Measurements from ENCODE around the gene ALX4.

The ALX4 gene

DNA sequence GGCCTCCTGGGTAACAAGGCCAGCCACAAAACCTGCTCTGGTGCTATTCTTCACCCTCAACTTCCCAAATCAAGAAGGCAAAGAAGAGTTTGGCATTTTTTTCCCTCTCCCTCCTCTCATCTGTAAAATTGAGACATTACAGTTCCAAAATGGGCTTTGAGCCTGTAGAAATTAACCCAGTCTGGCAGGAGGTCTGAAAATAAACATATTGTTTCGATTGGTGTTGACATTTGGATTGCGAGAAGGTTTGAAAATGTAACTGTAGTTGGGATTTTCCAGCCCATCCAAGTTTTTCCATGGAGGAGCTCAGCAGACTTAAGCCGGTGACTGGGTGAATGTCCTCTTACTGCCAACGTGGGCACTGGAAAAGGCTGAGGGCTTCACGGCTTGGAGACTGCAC lies 35.0 kb upstream of the ALX4 start:
- Histone ChIP-seq H3K4me2 (no peak overlapping the region), H3K27ac (no peak overlapping the region), H4K20me1 (ENCODE audit: insufficient read depth) (no peaks in the 10 kb centered on the region), H3K4me1 (ENCODE audit: low read depth, poor library complexity, severe bottlenecking) (no peaks in the 10 kb centered on the region), H3K79me2 (ENCODE audit: insufficient read depth, low read depth) (no peaks in the 10 kb centered on the region), H3K27me3 (ENCODE audit: insufficient read depth, low read depth) (no peaks in the 10 kb centered on the region), H3K4me3 (IDR thresholded peaks at IDR 0.05; ENCODE audit: insufficient read depth, low read depth, low read length) (no peak overlapping the region), H2AFZ (ENCODE audit: low read depth) (no peak overlapping the region), H3K9ac (no peak overlapping the region), H3K36me3 (ENCODE audit: insufficient read depth) (no peaks in the 10 kb centered on the region)
- TF ChIP-seq, protein P1, sequence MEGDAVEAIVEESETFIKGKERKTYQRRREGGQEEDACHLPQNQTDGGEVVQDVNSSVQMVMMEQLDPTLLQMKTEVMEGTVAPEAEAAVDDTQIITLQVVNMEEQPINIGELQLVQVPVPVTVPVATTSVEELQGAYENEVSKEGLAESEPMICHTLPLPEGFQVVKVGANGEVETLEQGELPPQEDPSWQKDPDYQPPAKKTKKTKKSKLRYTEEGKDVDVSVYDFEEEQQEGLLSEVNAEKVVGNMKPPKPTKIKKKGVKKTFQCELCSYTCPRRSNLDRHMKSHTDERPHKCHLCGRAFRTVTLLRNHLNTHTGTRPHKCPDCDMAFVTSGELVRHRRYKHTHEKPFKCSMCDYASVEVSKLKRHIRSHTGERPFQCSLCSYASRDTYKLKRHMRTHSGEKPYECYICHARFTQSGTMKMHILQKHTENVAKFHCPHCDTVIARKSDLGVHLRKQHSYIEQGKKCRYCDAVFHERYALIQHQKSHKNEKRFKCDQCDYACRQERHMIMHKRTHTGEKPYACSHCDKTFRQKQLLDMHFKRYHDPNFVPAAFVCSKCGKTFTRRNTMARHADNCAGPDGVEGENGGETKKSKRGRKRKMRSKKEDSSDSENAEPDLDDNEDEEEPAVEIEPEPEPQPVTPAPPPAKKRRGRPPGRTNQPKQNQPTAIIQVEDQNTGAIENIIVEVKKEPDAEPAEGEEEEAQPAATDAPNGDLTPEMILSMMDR (conservative IDR thresholded peaks at IDR 0.05; ENCODE audit: low read depth, low read length): no peak

DNA sequence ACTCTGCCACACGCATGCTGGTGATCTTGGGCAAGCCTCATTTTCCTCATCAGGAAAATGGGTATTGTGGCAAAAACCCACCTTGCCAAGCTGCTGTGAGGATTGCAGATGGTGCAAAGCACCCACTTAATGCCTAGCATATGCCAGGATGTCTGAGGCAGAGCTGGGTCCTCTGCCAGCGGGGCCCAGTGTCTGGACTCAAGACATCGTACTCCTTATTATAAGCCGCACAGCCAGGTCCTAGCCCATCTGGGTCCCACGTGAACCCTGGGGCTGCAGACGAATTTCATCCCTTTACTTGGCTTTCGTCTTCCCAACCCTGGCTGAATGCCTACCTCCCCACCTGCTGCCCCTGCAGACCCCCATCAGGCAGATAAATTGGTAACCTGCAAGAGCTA lies 34.5 kb upstream of the ALX4 start:
- TF ChIP-seq, protein P1 (conservative IDR thresholded peaks at IDR 0.05; ENCODE audit: low read depth, low read length): no peak
- Histone ChIP-seq H3K79me2 (ENCODE audit: insufficient read depth, low read depth) (no peaks in the 10 kb centered on the region), H2AFZ (ENCODE audit: low read depth) (no peak overlapping the region), H3K27me3 (ENCODE audit: insufficient read depth, low read depth) (no peaks in the 10 kb centered on the region), H3K36me3 (ENCODE audit: insufficient read depth) (no peaks in the 10 kb centered on the region), H4K20me1 (ENCODE audit: insufficient read depth) (no peaks in the 10 kb centered on the region), H3K9ac (no peak overlapping the region), H3K4me3 (IDR thresholded peaks at IDR 0.05; ENCODE audit: insufficient read depth, low read depth, low read length) (no peak overlapping the region), H3K4me1 (ENCODE audit: low read depth, poor library complexity, severe bottlenecking) (no peaks in the 10 kb centered on the region), H3K4me2 (no peak overlapping the region), H3K27ac (no peak overlapping the region)

DNA sequence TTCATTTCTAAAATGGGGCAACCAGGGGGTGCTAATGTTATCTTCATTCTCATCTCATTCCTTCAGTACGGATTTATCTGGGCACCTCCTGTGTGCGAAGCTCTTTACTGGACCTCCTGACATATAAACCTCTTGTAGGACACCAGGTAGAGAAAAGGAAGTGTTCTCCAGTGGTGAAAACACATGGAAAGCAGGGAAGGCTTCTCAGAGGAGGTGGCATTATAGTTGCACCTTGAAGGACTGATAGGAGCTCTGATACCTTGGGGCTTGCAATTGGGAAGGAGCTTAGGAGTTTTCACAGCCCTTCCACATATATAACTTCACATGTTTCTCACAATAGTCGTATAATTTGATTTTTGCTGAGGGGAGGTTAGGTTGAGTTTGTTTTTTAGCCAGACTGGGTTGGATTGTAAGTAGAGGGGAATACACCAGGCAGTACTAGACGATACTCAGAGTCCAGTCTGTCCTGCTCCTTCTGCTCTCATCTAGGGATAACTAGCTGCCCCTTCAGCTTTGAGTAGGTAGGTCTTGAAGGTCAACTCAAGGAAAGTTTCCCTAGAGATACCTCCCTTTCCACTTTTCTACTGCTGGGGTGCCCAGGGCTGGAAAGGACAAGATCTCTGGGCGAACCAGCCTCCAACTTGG lies 34.0 kb upstream of the ALX4 start:
- no peak overlapping the region for H3K4me3 ChIP-seq (IDR thresholded peaks at IDR 0.05; ENCODE audit: insufficient read depth, low read depth, low read length)
- H3K4me2 ChIP-seq: no peak overlapping the region
- no peaks in the 10 kb centered on the region for H3K36me3 ChIP-seq (ENCODE audit: insufficient read depth)
- H4K20me1 ChIP-seq (ENCODE audit: insufficient read depth): no peaks in the 10 kb centered on the region
- TF ChIP-seq, protein P1 (conservative IDR thresholded peaks at IDR 0.05; ENCODE audit: low read depth, low read length): no peak
- no peaks in the 10 kb centered on the region for H3K79me2 ChIP-seq (ENCODE audit: insufficient read depth, low read depth)
- H3K4me1 ChIP-seq (ENCODE audit: low read depth, poor library complexity, severe bottlenecking): no peaks in the 10 kb centered on the region
- H3K9ac ChIP-seq: no peak overlapping the region
- H3K27ac ChIP-seq: no peak overlapping the region
- no peak overlapping the region for H2AFZ ChIP-seq (ENCODE audit: low read depth)
- H3K27me3 ChIP-seq (ENCODE audit: insufficient read depth, low read depth): no peaks in the 10 kb centered on the region

GRCh38 chr11:44342616-44343015 lies 32.7 kb upstream of the ALX4 start:
- H3K27me3 ChIP-seq (ENCODE audit: insufficient read depth, low read depth): no peaks in the 10 kb centered on the region
- H3K4me2 ChIP-seq: no peak overlapping the region
- TF ChIP-seq, protein P1 (conservative IDR thresholded peaks at IDR 0.05; ENCODE audit: low read depth, low read length): no peak
- H3K4me1 ChIP-seq (ENCODE audit: low read depth, poor library complexity, severe bottlenecking): no peaks in the 10 kb centered on the region
- no peaks in the 10 kb centered on the region for H3K79me2 ChIP-seq (ENCODE audit: insufficient read depth, low read depth)
- H3K4me3 ChIP-seq (IDR thresholded peaks at IDR 0.05; ENCODE audit: insufficient read depth, low read depth, low read length): no peak overlapping the region
- no peaks in the 10 kb centered on the region for H3K36me3 ChIP-seq (ENCODE audit: insufficient read depth)
- H2AFZ ChIP-seq (ENCODE audit: low read depth): no peak overlapping the region
- no peak overlapping the region for H3K9ac ChIP-seq
- H4K20me1 ChIP-seq (ENCODE audit: insufficient read depth): no peaks in the 10 kb centered on the region
- no peak overlapping the region for H3K27ac ChIP-seq
